Astrocyte of the spinal cord (primary cell): Measurements from ENCODE around the gene CARM1.
"Not testable (repeated sequence)": the region's sequence is repeated elsewhere in the genome, so short reads cannot be mapped to it uniquely, and the experiment has no call there.

Experiments used
- DNase-seq: peaks from one replicate; pipeline ENCODE4 v3.0.0; 2011; ENCODE audit warnings: low read depth, low spot score
- H3K4me3 ChIP-seq: 2 replicates; pipeline ENCODE4 v1.5.1; 2011; ENCODE audit warnings: low read depth, mild to moderate bottlenecking, low read length, moderate library complexity
- in situ Hi-C: cut with HindIII; loops from 2 replicates; pipeline ENCODE4 v1.10.0; 2017; ENCODE audit warnings: low sequenced_read_pairs
- TF ChIP-seq, protein P1 (sequence below): IDR thresholded peaks from 2 replicates; pipeline ENCODE4 v1.5.1; 2012; ENCODE audit warnings: low read depth, mild to moderate bottlenecking, low read length, inconsistent platforms

The CARM1 gene

GRCh38 chr19:10928563-10929401 lies 57.4 kb downstream of the CARM1 start, which contains the start of the genes TIMM29 and YIPF2:
Gene TIMM29 (plus strand): TSS chr19:10928811. CDS start chr19:10928823, 12 bp downstream.
Gene YIPF2 (minus strand): TSS chr19:10928639. CDS start chr19:10928410, 229 bp downstream.
- in situ Hi-C loops: no loop called here
- TF ChIP-seq, protein P1, sequence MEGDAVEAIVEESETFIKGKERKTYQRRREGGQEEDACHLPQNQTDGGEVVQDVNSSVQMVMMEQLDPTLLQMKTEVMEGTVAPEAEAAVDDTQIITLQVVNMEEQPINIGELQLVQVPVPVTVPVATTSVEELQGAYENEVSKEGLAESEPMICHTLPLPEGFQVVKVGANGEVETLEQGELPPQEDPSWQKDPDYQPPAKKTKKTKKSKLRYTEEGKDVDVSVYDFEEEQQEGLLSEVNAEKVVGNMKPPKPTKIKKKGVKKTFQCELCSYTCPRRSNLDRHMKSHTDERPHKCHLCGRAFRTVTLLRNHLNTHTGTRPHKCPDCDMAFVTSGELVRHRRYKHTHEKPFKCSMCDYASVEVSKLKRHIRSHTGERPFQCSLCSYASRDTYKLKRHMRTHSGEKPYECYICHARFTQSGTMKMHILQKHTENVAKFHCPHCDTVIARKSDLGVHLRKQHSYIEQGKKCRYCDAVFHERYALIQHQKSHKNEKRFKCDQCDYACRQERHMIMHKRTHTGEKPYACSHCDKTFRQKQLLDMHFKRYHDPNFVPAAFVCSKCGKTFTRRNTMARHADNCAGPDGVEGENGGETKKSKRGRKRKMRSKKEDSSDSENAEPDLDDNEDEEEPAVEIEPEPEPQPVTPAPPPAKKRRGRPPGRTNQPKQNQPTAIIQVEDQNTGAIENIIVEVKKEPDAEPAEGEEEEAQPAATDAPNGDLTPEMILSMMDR: no peak
- H3K4me3 ChIP-seq: peak within 1 kb of the TSS; percentile 91
- DNase-seq: peak; percentile 98

- in situ Hi-C loops: no loop called here
- TF ChIP-seq, protein P1: no peak
- H3K4me3 ChIP-seq: peak overlapping the region; percentile 91
- DNase-seq: no peak
Observed at GRCh38 chr19:10929402-10929794, 58.0 kb downstream of the CARM1 start.

DNA sequence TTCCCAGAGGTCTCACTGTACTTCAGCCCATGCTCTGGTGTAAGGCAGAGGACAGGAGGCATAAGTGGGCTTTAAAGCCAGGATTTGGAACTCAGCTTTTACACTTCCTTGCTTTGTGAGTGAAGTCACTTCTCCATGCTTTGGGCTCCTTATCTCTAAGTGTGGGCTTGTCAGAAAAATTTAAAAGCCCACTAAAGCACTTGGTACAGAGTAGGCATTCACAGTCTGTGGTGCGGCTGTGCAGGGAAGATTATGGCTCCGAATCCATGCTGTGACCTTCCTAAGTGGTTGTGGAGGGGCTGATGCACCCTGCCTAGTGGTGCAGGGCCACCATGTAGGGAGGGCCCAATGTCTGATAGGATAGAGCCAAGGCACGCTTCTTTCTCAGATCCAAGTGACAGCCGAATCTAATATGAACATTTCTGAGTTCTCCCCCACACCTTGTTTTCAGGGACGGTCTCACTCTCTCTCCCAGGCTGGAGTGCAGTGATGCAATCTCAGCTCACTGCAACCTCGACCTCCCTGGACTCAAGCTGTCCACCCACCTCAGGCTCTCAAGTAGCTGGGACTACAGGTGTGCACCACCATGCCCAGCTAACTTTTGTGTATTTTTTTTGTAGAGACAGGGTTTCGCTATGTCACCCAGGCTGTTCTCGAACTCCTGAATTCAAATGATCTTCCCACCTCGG lies 64.2 kb downstream of the CARM1 start:
- DNase-seq: no peak
- in situ Hi-C loops: no loop called here
- no peak overlapping the region for H3K4me3 ChIP-seq
- TF ChIP-seq, protein P1: no peak

GRCh38 chr19:10936661-10937084 lies 65.3 kb downstream of the CARM1 start:
- in situ Hi-C loops: no loop called here
- no peak overlapping the region for H3K4me3 ChIP-seq
- DNase-seq: peak; percentile 81
- TF ChIP-seq, protein P1: peak; percentile 63

- DNase-seq, H3K4me3 ChIP-seq, in situ Hi-C loops: not testable (repeated sequence)
Observed at GRCh38 chr19:10941649-10942048, 70.3 kb downstream of the CARM1 start.

GRCh38 chr19:10943412-10943811 lies 72.1 kb downstream of the CARM1 start:
- DNase-seq, H3K4me3 ChIP-seq, in situ Hi-C loops: not testable (repeated sequence)

- in situ Hi-C loops: no loop called here
- DNase-seq: no peak
- TF ChIP-seq, protein P1: no peak
- no peak overlapping the region for H3K4me3 ChIP-seq
Observed at GRCh38 chr19:10945264-10945663, 73.9 kb downstream of the CARM1 start.
